K562 (cell line): ENCODE measurements around the gene ATXN2L. TPM values are rescaled to one million over a fixed set of nuclear protein-coding genes. Genes with fewer than 3 reads are reported as not detected.

Experiments used
- ATF1 ChIP-seq, 2 experiments: fragments of 450-650 bp in 1 of 2; IDR thresholded peaks; 2 replicates each; pipeline ENCODE4 v1.6.1; 2016; ENCODE audit warnings: missing compliant biosample characterization in 1 of 2, missing genetic modification characterization in 1 of 2
- CHCHD3 ChIP-seq: fragments of 250-450 bp; sonication (Bioruptor Pico); IDR thresholded peaks from 2 replicates; pipeline ENCODE4 v2.1.2; 2022; ENCODE audit warnings: mild to moderate bottlenecking
- CTBP1 ChIP-seq: fragments of 450-650 bp; IDR thresholded peaks from 2 replicates; pipeline ENCODE4 v1.6.1; 2016; ENCODE audit warnings: borderline replicate concordance
- ETV6 ChIP-seq, 3 experiments: fragments of 150-350 bp in 1 of 3; sonication (generic) in 1 of 3; formaldehyde crosslinking in 1 of 3; IDR thresholded peaks; 2 replicates each; pipeline versions ENCODE4 v1.6.1 to v1.8.0; 2014 to 2022; ENCODE audit warnings: borderline replicate concordance in 2 of 3, low read depth in 2 of 3, antibody characterized with exemption in 1 of 3, low read length in 1 of 3, mild to moderate bottlenecking in 1 of 3, missing genetic modification reagents in 1 of 3
- FOXJ2 ChIP-seq: fragments of 200-800 bp; sonication (Bioruptor generic); IDR thresholded peaks from 2 replicates; pipeline ENCODE4 v1.6.1; 2016; ENCODE audit warnings: missing genetic modification characterization, missing compliant biosample characterization
- FOXJ3 ChIP-seq: sonication (generic); formaldehyde crosslinking; IDR thresholded peaks from 2 replicates; pipeline ENCODE4 v1.4.0; 2020; ENCODE audit warnings: mild to moderate bottlenecking, missing genetic modification reagents
- FOXO4 ChIP-seq: fragments of 450-650 bp; formaldehyde crosslinking; IDR thresholded peaks from 2 replicates; pipeline ENCODE4 v1.4.0; 2020; ENCODE audit warnings: mild to moderate bottlenecking, moderate library complexity
- GMEB1 ChIP-seq: fragments of 250-450 bp; sonication (Bioruptor Pico); IDR thresholded peaks from 2 replicates; pipeline ENCODE4 v1.4.0; 2020; ENCODE audit warnings: mild to moderate bottlenecking
- HDAC8 ChIP-seq: fragments of 450-650 bp; IDR thresholded peaks from 2 replicates; pipeline ENCODE4 v1.6.1; 2016; ENCODE audit warnings: mild to moderate bottlenecking, missing genetic modification characterization, moderate library complexity, missing compliant biosample characterization
- KAT8 ChIP-seq: fragments of 450-650 bp; IDR thresholded peaks from 2 replicates; pipeline ENCODE4 v1.6.1; 2016; ENCODE audit warnings: low read depth, mild to moderate bottlenecking
- MAFK ChIP-seq: IDR thresholded peaks from 2 replicates; pipeline ENCODE4 v1.6.1; 2011; ENCODE audit warnings: low read length, improper control_type of control experiment
- NFIC ChIP-seq: fragments of 450-650 bp; IDR thresholded peaks from 2 replicates; pipeline ENCODE4 v1.6.1; 2017; ENCODE audit warnings: mild to moderate bottlenecking, inconsistent platforms
- NR0B1 ChIP-seq: fragments of 450-650 bp; IDR thresholded peaks from one replicate; pipeline ENCODE4 v1.6.1; 2018; ENCODE audit warnings: mild to moderate bottlenecking, moderate library complexity; ENCODE audit not compliant: partially characterized antibody
- PML ChIP-seq: IDR thresholded peaks from 2 replicates; pipeline ENCODE4 v1.6.1; 2012; ENCODE audit warnings: low read length, inconsistent platforms
- POLR3G ChIP-seq: IDR thresholded peaks from 2 replicates; pipeline ENCODE4 v1.6.1; 2011; ENCODE audit not compliant: insufficient read length, insufficient replicate concordance; ENCODE audit errors: extremely low read depth
- RBBP5 ChIP-seq: fragments of 200-600 bp; sonication (generic); IDR thresholded peaks from 2 replicates; pipeline ENCODE4 v1.6.1; 2012; ENCODE audit warnings: borderline replicate concordance, mild to moderate bottlenecking, low read length, control low read depth, inconsistent platforms; ENCODE audit not compliant: insufficient read depth, poor library complexity, severe bottlenecking
- SAP30 ChIP-seq: fragments of 200-600 bp; sonication (generic); IDR thresholded peaks from 2 replicates; pipeline ENCODE4 v1.6.1; 2012; ENCODE audit warnings: borderline replicate concordance, low read depth, mild to moderate bottlenecking, moderate library complexity, low read length, control low read depth, inconsistent platforms; ENCODE audit not compliant: insufficient read depth, poor library complexity, severe bottlenecking
- SMARCE1 ChIP-seq: fragments of 450-650 bp; IDR thresholded peaks from 2 replicates; pipeline ENCODE4 v1.7.1; 2016; ENCODE audit warnings: mild to moderate bottlenecking
- TEAD1 ChIP-seq, 2 experiments: fragments of 450-650 bp in 1 of 2; sonication (generic) in 1 of 2; formaldehyde crosslinking; IDR thresholded peaks; 2 replicates each; pipeline versions ENCODE4 v1.4.0 to v1.8.0; 2020 to 2022; ENCODE audit warnings: mild to moderate bottlenecking in 2 of 2, missing genetic modification reagents in 1 of 2
- TRIM28 ChIP-seq: fragments of 450-650 bp; IDR thresholded peaks from 2 replicates; pipeline ENCODE4 v1.6.1; 2017
- ZNF436 ChIP-seq: fragments of 250-450, 450-650 bp; sonication (Bioruptor Pico); formaldehyde crosslinking; IDR thresholded peaks from 2 replicates; pipeline ENCODE4 v1.7.0; 2020; ENCODE audit warnings: mild to moderate bottlenecking
- ZNF507 ChIP-seq: conservative IDR thresholded peaks from 2 replicates; pipeline ENCODE4 v1.6.1; 2017; ENCODE audit warnings: missing genetic modification characterization, missing compliant biosample characterization
- ZNF551 ChIP-seq: fragments of 250-450 bp; sonication (Bioruptor Pico); IDR thresholded peaks from 2 replicates; pipeline ENCODE4 v1.5.0; 2021; ENCODE audit warnings: mild to moderate bottlenecking, moderate library complexity
- polyA plus RNA-seq, 8 experiments: library from polyadenylated mRNA; depleted of rRNA in 4 of 8; stranded (reverse) in 5 of 8; unstranded in 3 of 8; fragments of >200 nt; fragmentation: Nextera tagmentation in 2 of 8; fragmentation: Illumina TruSeq in 1 of 8; extraction: Ambion mirVana in 2 of 8; extraction: Trizol in 1 of 8; gene quantifications; 2 replicates each; pipeline versions ENCODE4 v1.2.1 to v1.2.3, GENCODE V29; 2011 to 2014; ENCODE audit warnings: inconsistent platforms in 1 of 8, missing spikeins in 1 of 8
- total RNA-seq, 7 experiments: library from RNA; depleted of rRNA in 6 of 7; stranded (reverse); fragments of >200 nt in 6 of 7; fragmentation: Illumina TruSeq in 2 of 7; extraction: Trizol in 2 of 7; gene quantifications; 2 replicates each; pipeline versions ENCODE4 v1.2.1 to v1.2.3, GENCODE V29; 2011 to 2021; ENCODE audit warnings: low replicate concordance in 1 of 7

ATXN2L gene
- total and polyA plus RNA-seq, 9 of the 15 experiments (the other 6 are each of a cell fraction or from before 2014, with no cell fraction given), result 3.8 to 280 (median 37.2) TPM

- TF ChIP-seq SAP30 (peak; percentile 84), TRIM28 (no peak), PML (peak; percentile 55; the same call in 1 of the 2 replicates), ZNF551 (CRISPR knock-in tag) (no peak), HDAC8 (tag) (no peak), NR0B1 (no peak), FOXJ3 (CRISPR knock-in tag) (no peak), ATF1 (CRISPR knock-in tag; IDR thresholded peaks at IDR 0.05) (peak; percentile 95), ATF1 (tag; IDR thresholded peaks at IDR 0.05) (peak; percentile 99), TEAD1 (CRISPR knock-in tag; IDR thresholded peaks at IDR 0.05) (no peak), FOXJ2 (tag) (no peak), RBBP5 (peak; percentile 92), ZNF436 (no peak), GMEB1 (peak; percentile 78), ZNF507 (tag) (no peak), SMARCE1 (0 out of 2 replicates have a peak, but pooled peaks have one; percentile 39), KAT8 (no peak), NFIC (no peak; the same call in 1 of the 2 replicates), CHCHD3 (no peak), FOXO4 (CRISPR knock-in tag) (no peak), POLR3G (no peak), ETV6 (IDR thresholded peaks at IDR 0.05; ENCODE audit: borderline replicate concordance in 1 of 2, low read depth in 2 of 2, low read length in 1 of 2) (no peak), ETV6 (CRISPR knock-in tag; IDR thresholded peaks at IDR 0.05; ENCODE audit: borderline replicate concordance) (no peak), MAFK (0 out of 2 replicates have a peak, but pooled peaks have one; percentile 13), CTBP1 (peak; percentile 91)
Observed at GRCh38 chr16:28846080-28846932, 23.5 kb downstream of the ATXN2L start, which contains the start of gene TUFM (continued).
